NCI-H146 treated with DMSO at 0.1 percent for 48 hours (cell line): ENCODE measurements around the gene RALGAPA1.
"Not testable (repeated sequence)": the region's sequence is repeated elsewhere in the genome, so short reads cannot be mapped to it uniquely, and the experiment has no call there.

ENCODE experiments used
- DNase-seq: peaks from one replicate; lab custom pipeline; 2025; ENCODE audit not compliant: unreplicated experiment; lab: John Stamatoyannopoulos, UW

RALGAPA1 gene

DNA sequence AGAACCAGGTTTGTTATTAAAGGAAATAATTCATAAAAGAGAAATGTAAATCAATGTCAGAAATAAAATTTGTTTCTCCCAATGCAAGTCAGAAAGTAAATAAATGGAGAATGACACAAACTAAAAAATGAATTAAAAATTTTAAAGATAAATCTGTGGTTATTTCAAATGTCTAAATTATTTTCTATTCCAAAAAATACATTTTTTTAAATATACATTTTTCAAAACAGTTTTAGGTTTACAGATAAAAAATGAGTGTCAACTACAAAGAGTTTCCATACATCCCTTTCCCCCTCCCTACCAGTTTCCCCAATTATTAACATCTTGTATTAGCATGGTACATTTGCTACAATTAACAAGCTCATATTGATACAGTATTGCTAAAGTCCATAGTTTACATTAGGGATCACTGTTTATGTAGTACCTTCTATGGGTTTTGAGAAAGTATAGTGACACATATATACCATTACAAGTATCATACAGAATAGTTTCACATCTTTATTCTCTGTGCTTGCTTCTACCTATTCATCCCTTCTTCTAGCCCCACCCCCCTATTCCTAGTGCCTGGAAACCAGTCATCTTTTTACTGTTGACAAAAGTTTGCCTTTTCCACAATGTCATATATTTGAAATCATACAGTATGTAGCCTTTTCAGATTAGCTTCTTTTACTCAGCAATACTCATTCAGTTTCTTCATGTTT is 104.2 kb downstream of the RALGAPA1 start:
- no peak for DNase-seq

DNA sequence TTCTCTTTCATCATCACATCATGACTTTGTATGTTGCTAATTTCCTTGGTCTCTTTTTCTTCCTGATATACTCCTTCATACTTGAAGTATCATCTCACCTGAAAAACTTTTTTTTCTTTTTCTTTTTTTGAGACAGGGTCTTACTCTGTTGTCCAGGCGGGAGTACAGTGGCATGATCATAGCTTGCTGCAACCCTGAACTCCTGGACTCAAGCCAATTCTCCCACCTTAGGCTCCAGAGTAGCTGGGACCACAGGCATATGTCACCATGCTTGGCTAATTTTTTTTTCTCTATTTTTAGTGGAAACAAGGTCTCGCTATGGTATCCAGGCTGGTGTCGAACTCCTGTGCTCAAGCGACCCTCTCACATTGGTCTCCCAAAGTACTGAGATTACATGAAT is 107.6 kb downstream of the RALGAPA1 start:
- no peak for DNase-seq

DNA sequence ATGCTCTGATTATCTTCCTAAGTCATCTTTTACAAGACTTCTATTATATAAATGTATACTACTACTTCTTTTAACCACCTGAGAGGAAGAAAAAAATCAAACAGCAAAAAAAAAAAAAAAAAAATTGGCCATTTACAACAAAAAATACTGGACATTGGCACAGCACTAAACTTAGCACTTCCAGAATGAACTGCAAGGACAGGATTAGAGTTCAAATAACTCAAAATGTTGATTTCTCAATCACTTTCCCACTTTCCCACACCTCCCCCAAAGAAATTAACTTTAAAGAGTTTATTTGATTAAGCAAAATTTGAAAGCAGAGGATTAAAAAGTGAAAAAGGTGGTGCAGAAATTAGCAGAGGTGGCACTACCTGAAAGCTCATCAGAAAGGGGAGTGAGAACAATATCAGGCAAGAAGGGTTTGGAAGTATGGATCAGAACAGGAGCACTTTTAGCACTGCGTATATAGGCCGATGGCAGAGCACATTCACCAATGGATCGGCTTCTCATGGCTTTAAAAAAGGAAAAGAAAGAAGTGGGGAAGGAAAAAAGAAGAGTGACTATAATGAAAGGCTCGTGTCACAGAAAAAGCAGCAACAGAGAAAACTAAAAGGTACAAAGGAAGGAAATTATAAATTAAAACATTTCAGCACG is 109.2 kb downstream of the RALGAPA1 start:
- DNase-seq = no peak

DNA sequence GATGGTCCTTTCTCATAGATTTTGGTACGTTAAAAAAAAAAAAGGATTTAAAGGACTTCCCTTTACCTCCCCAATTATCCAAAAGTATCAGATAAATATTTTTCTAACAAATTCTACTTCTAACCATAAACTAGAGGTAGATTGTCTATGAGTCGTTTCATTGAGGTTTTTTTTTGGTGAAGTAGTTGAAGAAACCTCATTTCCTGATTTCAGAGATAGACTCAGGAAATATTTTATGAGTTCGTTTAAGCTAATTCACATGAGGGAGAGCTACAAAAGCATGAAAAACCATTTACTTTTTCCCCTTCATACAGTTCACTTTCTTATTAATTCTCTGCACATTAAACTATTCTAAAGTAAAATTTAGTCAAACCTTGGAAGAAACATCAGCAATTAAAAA is 112.5 kb downstream of the RALGAPA1 start:
- no peak for DNase-seq

DNA sequence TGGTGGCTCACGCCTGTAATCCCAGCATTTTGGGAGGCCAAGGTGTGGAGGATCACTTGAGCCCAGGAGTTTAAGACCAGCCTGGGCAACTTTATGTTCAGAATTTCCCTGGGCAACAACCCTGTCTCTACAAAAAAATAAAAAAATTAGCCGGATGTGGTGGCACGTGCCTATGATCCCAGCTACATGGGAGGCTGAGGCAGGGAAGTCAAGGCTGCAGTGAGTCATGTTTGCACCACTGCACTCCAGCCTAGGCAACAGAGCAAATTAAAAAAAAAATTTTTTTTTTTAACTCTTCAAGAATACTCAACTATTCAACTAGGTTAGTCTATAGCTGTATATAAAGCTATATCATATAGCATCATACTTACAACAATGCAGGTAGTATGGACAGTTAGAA is 113.0 kb downstream of the RALGAPA1 start:
- DNase-seq = no peak

DNA sequence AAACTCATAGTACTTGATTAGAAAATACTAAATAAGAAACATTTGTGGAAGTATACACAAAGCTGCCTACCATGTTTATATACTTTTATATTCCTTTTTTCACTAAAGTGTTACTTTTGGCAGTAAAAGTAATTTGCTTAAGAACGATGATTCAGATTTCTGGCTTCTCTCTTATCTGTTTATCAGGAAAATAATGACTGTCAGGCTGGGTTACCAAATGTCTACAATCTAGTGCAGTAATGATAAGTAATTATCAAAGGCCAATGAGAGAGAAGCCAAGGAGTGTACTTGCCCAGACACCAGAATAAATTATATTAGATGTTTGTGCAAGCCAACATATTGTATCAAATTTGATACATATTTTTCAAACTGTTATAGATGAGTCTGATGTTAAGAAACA is 113.4 kb downstream of the RALGAPA1 start:
- no peak for DNase-seq

DNA sequence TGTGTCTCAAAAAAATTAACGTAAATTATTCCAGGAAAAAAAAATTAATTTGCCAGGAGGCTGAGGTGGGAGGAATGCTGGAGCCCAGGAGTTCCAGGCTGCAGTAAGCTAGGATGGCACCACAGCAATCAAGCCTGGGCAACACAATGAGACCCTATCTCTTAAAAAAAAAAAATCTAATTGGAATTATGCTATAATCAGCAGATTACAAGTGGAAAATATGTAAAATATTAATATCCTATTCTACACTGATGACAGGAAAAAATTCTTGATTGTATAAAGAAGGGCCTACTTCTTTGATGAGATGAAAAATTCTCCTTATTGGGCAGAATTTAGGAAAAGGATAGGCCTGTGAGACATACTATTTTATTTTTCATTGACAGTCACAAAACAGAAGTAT is 114.0 kb downstream of the RALGAPA1 start:
- DNase-seq = no peak

DNA sequence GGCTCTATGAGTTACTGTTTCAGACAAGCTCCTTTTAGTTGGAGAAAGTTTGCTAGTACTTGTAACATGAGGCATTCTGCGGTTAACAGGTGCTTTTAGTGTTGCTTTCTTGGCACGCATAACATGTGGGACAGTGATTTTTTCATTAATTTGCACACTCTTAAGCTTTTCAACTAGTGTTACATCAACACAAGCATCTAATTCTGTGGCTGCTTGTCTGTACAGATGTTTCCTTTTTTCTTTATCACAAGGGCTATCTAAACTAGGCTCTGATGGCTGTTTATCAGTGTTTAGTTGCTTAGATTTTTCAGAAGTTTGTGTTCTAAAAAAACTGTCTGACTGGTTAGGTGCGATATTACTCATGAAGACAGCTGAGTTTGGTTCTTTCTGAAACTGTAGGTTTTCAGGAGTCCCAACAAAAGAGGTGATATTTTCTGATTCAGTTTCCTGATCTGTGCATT is 120.1 kb downstream of the RALGAPA1 start:
- DNase-seq = no peak

DNA sequence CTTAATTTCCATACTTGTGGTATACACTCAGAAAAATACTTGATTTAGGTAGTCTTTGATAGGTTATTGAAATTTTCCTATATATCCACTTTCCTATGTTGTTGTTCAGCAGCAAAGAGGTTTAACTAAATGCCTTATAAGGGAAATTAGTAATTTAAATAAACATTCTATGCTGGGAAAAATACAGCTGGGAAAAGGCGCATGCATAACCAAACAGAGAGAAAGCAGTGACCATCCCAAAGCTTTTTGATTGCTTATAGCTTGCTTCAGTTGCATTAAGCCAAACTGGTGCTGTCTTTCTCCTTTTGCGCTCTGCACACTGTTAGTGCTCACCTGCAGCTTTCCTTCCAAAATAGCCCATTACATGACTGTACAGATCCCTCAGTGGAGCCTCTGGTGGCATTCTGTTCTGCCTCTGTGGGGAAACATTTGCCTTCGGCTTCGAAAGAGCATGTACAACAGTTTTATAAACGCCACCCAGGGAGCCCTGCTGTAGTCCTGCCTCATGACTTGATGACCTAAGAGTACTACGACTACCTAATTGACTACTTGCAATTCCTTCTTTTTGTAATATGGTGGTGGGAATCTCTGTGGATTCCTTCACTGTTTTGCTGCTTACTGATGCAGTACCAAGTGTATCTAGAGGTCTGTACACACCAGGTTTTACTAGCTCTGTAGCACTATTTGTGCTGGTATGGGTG is 120.8 kb downstream of the RALGAPA1 start:
- no peak for DNase-seq

DNA sequence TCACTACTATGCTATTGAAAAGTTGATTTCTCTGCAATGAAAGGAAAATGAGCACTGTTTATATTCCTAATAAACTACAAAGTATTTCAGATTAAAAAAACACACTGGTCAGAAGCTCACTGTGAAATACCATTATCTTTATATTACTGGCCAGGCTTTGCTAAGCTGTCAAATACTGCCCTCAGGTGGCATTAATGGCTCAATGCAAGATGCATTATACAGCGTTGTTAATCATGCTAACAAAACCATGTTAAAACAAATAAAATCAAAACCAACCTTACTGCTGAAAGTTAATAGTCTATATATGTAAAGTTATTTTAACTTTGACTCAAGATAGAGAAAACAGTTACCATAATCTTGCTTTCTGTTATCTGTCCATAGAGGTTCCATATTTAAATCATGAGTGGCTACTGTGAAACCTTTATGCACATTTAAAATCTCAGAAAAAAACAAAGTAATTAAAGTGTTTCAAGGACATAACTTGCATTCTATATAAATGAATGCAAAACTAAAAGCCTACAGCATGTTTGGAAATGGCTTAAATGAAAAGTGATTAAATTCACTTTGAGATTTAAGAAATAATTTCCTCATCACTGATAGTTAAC is 121.7 kb downstream of the RALGAPA1 start:
- DNase-seq = peak; percentile 3

DNA sequence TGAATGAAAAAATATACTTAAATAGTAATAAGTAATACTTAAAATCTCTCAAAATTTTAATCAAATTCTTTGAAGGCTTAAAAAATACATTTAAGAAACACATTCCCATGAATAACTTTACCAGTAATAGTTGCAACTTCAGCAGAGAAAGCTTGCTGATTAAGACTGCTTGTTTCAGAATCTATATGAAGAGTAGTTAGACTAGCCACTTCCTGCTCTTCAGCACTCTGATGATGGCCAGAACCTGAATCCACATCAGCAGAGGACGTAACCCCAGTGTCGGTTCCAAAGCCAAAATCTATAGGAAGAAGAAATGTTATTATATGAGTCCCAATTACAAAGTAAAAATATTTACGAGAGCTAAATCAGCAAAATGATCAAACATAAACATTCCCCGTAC is 125.4 kb downstream of the RALGAPA1 start:
- not testable (repeated sequence) for DNase-seq

DNA sequence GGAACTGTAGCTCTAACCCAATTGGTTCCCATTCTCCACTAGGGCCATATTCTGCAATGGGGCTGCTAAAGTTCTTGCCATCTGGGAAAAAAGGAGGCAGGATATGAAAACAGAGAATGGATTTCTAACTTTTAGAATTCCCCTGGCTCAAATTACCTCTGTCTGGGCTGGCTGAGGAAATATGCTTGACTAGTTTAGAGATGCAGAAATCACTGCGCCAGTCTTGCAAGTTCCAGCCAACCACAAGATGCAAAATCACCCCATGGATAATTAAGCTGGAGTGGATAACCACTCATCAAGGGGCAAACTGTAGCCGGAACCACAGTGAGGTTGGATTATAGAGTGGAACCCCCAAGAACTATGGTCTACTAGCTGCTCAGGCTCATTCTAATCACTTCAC is 126.3 kb downstream of the RALGAPA1 start:
- DNase-seq = no peak

DNA sequence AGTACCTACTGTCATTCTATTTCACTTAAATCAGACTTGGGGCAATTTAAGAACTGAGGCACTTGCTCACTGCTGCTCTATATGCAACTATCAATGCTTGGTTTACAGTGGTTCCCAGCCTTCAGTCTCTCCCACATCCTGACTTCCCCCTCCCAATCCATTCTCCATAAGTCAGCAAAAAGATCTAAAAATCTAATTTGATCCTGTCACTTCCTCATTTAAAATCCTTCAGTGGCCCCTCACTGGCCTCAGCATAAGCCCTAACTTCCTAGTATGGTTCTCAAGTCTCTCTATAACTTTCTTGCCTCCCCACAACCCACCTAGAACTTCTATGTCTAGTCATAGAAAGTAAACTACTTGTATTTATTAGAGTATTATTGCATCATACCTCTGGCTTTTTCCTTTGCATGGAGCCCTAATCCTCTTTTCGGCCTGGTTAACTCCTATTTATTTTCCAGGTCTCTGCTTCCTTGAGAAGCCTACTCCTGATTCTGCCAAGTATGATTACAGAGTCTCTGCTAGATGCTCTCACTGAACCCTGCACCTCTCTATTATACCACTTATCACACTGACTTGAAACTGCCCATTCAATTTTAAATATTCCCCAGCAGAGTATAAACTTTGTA is 130.6 kb downstream of the RALGAPA1 start:
- DNase-seq = no peak

DNA sequence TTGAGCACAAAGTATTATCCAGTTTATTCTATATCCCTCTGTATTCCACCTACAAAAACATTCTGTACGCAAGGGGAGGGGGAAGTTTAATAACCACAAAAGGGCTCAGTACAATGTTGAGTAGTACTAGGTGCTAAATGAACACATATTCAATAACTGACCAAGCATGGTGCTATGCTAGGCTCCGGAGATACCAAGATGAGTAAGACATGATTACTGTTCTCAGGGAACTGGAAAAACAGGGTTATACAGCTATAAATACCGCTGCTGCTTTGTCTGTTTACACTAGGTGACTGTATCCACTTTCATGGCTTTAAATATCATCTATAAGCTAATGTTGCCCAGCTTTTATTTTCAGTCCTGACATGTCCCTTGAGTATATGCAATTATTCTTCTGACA is 139.3 kb downstream of the RALGAPA1 start:
- no peak for DNase-seq

DNA sequence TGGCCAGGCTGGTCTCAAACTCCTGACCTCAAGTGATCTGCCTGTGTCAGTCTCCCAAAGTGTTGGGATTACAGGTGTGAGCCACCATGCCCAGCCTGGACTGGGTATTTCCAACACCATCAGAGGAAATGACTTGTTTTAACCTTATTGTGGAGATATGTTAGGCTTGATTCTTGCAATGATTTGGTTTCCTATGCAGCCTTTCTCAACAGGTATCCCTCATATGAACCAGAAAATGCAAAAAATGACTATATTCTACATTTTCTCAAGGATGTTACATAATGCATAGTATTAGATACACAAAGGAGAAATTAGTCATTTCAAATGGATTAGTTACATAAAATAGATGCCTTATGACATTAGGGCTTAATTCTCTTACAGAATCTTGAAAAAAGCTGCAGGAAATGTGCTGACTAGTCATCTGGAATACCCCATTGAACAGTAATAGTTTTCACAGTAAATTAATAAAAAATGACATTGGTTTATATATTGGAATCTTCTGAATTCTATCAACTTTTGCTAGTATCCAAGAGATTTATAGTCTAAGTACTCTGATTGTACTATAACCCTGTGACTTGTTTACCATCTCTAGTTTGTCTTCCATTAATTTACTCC is 142.6 kb downstream of the RALGAPA1 start:
- DNase-seq = no peak

DNA sequence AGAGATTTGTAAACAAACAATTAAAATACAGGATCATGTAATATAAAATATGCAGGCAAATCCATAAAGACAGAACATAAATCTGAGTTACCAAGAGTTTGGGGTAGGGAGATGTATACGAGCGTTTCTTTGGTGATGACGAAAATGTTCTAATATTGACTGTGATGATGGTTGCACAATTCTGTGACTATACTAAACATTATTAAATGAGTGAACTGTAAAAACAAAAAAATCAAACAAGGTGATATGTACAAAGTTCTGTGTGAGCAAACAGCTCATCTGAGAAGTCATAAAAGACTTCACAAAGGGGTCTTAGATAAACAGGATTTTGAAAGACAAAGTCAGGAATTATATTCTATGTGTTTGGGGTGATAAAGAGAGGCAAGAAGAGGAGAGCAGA is 147.2 kb downstream of the RALGAPA1 start:
- DNase-seq = no peak

DNA sequence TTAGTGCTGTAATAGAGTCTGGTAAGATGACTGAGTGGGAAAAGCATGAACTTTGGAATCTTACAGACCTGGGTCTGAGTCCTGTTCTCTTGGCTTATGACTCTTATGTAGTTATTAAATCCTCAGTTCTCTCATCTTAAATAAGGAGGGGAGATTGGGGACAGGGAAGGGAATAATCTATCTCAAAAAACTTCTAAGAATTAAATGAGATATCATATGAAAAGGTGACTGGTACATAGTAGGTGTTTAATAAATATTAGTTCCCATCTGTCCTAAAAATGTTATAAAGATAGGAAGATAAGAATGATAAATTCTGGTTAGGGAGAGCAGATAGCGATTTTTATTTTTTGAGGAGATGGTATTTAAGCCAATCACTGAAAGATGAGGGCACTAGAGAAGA is 156.1 kb downstream of the RALGAPA1 start:
- no peak for DNase-seq

DNA sequence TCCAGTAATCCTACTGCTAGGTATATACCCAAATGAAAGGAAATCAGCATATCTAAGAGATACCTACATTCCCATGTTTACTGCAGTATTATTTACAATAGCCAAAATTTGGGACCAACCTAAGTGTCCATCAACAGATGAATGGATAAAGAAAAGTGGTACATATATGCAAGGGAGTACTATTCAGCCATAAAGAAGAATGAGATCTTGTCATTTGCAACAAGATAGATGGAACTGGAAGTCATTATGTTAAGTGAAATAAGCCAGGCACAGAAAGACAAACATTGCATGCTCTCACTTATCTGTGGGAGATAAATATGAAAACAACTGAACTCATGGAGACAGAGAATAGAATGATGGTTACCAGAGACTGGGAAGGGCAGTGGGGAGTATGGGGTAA is 165.6 kb downstream of the RALGAPA1 start:
- no peak for DNase-seq

DNA sequence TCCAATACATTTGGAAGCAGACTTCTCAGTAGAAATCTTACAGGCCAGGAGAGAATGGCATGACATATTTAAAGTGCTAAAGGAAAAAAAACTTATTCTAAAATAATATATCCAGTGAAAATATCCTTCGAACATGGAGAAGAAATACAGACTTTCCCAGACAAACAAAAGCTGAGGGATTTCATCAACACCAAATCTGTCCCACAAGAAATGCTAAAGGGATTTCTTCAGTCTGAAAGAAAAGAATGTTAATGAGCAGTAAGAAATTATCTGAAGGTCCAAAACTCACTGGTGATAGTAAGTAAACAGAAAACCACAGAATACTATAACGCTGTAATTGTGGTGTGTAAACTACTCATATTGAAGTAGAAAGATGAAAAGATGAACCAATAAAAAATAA is 171.2 kb downstream of the RALGAPA1 start:
- no peak for DNase-seq

DNA sequence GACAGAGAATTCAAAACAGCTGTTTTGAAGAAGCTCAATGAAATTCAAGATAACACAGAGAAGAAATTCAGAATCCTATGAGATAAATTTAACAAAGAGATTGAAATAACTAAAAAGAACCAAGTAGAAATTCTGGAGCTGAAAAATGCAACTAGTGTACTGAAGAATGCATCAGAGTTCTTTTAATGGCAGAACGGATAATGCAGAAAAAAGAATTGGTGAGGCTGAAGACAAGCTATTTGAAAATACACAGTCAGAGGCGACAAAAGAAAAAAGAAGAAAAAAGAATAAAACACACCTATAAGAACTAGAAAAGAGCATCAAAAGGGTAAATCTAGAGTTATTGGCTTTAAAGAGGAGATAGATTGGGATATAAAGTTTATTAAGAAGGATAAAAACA is 171.8 kb downstream of the RALGAPA1 start:
- no peak for DNase-seq

DNA sequence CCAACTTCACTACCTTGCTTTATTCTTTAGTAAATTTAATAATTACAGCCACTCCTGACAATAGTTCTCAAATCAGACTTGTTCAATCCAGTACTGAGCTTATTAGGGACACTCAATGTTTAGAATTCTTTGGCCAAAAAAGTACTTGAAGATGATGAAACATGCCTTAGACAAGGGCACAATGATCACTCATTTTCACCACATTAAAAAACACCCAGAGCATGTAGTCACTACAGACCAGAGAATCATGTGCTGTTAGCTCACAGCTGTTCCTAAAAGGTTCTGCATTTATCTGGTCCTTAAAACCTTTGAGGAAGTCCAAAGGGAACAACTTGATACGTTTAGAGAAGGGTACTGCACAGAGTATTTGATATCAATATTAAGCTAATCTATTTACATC is 176.4 kb downstream of the RALGAPA1 start:
- DNase-seq = no peak
